Naive thymus-derived CD4-positive, alpha-beta T cell (primary cell): Measurements from ENCODE around the gene LPP. TPM values are rescaled to one million over a fixed set of nuclear protein-coding genes. Genes with fewer than 3 reads are reported as not detected.
A peak's percentile ranks its signal among the peaks of the same experiment; 100 is the strongest.

ENCODE experiments used
- ATAC-seq: fragments of 150-1000 bp; cut with Tn5 transposase; 2 replicates; pipeline ENCODE4 v1.10.0; 2021; ENCODE audit warnings: mild to moderate bottlenecking, moderate library complexity
- CTCF ChIA-PET: fragments of 350-600 bp; sonication (Branson Sonifier 250); formaldehyde crosslinking; loops from one replicate; lab custom pipeline; 2021; ENCODE audit warnings: antibody characterized with exemption; lab: Charles Lee
- POLR2A ChIA-PET: fragments of 350-600 bp; sonication (Branson Sonifier 250); formaldehyde crosslinking; loops from one replicate; lab custom pipeline; 2021; ENCODE audit warnings: antibody characterized with exemption, inconsistent platforms; lab: Charles Lee
- DNase-seq, 9 donors: peaks; one replicate each; pipeline versions ENCODE4 v3.0.0 to v3.0.0-alpha.2; 2020 to 2022; ENCODE audit warnings: mixed read lengths in 1 of 9
- H3K27ac ChIP-seq: one replicate; pipeline ENCODE4 v1.7.0; 2013; ENCODE audit warnings: mild to moderate bottlenecking, low read depth, low read length, moderate library complexity
- H3K27me3 ChIP-seq, 2 donors: one replicate each; pipeline ENCODE4 v1.7.0; 2013; ENCODE audit warnings: low read length in 2 of 2, mild to moderate bottlenecking in 2 of 2, moderate library complexity in 2 of 2; ENCODE audit not compliant: control insufficient read depth in 2 of 2, insufficient read depth in 2 of 2
- H3K36me3 ChIP-seq, 3 experiments: 1 replicate in 2 of 3; 2 replicates in 1 of 3; pipeline ENCODE4 v1.7.0; 2013; ENCODE audit warnings: low read length in 3 of 3, mild to moderate bottlenecking in 3 of 3, moderate library complexity in 1 of 3; ENCODE audit not compliant: insufficient read depth in 3 of 3, control insufficient read depth in 2 of 3
- H3K4me1 ChIP-seq, 2 donors: one replicate each; pipeline ENCODE4 v1.7.0; 2013; ENCODE audit warnings: low read length in 2 of 2, mild to moderate bottlenecking in 2 of 2, moderate library complexity in 1 of 2; ENCODE audit not compliant: control insufficient read depth in 2 of 2, insufficient read depth in 2 of 2
- H3K4me3 ChIP-seq: 2 replicates; pipeline ENCODE4 v1.7.0; 2013; ENCODE audit warnings: mild to moderate bottlenecking, low read length
- H3K9me3 ChIP-seq, 3 experiments: 1 replicate in 2 of 3; 2 replicates in 1 of 3; pipeline ENCODE4 v1.7.0; 2013; ENCODE audit warnings: low read length in 3 of 3; ENCODE audit not compliant: control insufficient read depth in 2 of 3
- H3K27ac Mint-ChIP-seq, 9 donors: one replicate each; pipeline ENCODE4 v1.8.0; 2020 to 2022; ENCODE audit warnings: mixed read lengths in 9 of 9, mild to moderate bottlenecking in 8 of 9, moderate library complexity in 5 of 9, inconsistent platforms in 2 of 9
- H3K27me3 Mint-ChIP-seq, 5 donors: one replicate each; pipeline ENCODE4 v1.8.0; 2021 to 2022; ENCODE audit warnings: mixed read lengths in 5 of 5, mild to moderate bottlenecking in 1 of 5
- H3K36me3 Mint-ChIP-seq, 5 donors: one replicate each; pipeline ENCODE4 v1.8.0; 2020 to 2022; ENCODE audit warnings: mixed read lengths in 5 of 5, mild to moderate bottlenecking in 3 of 5, inconsistent platforms in 1 of 5
- H3K4me1 Mint-ChIP-seq, 7 donors: one replicate each; pipeline ENCODE4 v1.8.0; 2020 to 2022; ENCODE audit warnings: mixed read lengths in 7 of 7, mild to moderate bottlenecking in 3 of 7, inconsistent platforms in 1 of 7
- H3K4me3 Mint-ChIP-seq, 10 donors: one replicate each; pipeline ENCODE4 v1.8.0; 2020 to 2022; ENCODE audit warnings: mild to moderate bottlenecking in 10 of 10, mixed read lengths in 10 of 10, moderate library complexity in 6 of 10, inconsistent platforms in 2 of 10
- H3K9me3 Mint-ChIP-seq, 11 donors: one replicate each; pipeline ENCODE4 v1.8.0; 2020 to 2022; ENCODE audit warnings: mixed read lengths in 11 of 11, mild to moderate bottlenecking in 4 of 11, inconsistent platforms in 1 of 11, moderate library complexity in 1 of 11
- intact Hi-C, 2 donors: fragments of 100-400 bp; cut with micrococcal nuclease; formaldehyde crosslinking; loops; one replicate each; pipeline ENCODE4 v1.15.1; 2023
- polyA plus RNA-seq, 2 donors: library from polyadenylated mRNA; unstranded; fragments of 300-500 nt; fragmentation: Illumina TruSeq; gene quantifications; one replicate each; pipeline ENCODE4 v1.2.3, GENCODE V29; 2021
- total RNA-seq, 6 experiments: library from RNA in 5 of 6; stranded (reverse) in 5 of 6; gene quantifications; 1 replicate in 5 of 6; 2 replicates in 1 of 6; pipeline ENCODE4 v1.2.3 and lab custom pipeline; 2021 to 2026

The LPP gene
- total and polyA plus RNA-seq, 7 experiments from 2014 or later: 10.3 to 95.2 (median 19.5) TPM

DNA sequence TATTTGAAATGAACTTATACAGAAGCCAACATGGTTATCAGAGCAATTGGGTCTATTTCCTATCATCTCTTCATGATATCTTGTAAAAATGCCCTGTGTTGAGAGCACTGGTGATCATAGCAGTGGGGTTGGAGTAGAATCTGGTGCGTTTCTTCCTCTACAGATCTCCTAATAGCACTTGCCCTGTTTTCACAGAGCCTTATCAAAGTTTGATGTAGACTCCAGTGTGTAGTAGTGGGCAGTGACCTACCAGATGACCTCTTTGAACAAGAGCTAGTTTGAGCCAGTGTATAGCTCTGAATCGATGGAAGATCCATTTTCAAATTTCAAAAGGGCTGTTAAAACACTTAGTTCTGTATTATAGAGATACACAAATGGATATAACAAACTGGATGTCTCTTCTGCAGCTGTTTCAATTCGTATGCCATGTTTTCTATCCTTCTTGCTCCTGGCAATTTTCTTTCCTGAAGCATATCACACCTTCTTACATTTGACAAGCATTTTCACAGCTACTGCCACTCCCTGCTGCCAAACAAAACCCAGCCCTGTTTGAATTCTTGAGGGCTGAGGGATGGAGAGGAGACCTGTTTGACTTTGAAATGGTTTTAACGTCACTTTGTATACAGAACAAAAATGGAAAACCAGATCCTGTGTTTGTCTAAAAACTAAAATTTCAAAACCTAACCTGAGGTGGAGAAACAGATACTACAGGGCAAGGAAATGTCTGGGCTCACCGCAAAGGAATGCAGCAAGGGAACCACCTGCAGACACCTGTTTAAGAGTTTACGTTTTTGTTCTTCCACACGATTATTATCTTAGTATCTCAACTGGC, 663.4 kb downstream of the LPP start:
- intact Hi-C loops: no loop called here
- no peaks in the 10 kb centered on the region for H3K36me3 ChIP-seq
- no peak overlapping the region for H3K4me3 ChIP-seq
- no peak for DNase-seq
- peaks cover 0 to 2% (median 0%) of the 10 kb centered on the region in 3 experiments for H3K9me3 ChIP-seq
- H3K36me3 Mint-ChIP-seq: peaks cover 0 to 7% (median 3%) of the 10 kb centered on the region in 5 donors
- ATAC-seq: no peak
- no peaks in the 10 kb centered on the region for H3K27me3 ChIP-seq
- no peak overlapping the region for H3K27ac ChIP-seq
- no peaks in the 10 kb centered on the region for H3K9me3 Mint-ChIP-seq
- CTCF ChIA-PET: no interaction called here
- POLR2A ChIA-PET: no interaction called here
- H3K4me3 Mint-ChIP-seq: no peak overlapping the region
- H3K4me1 Mint-ChIP-seq: peaks cover 0 to 8% (median 0%) of the 10 kb centered on the region in 7 donors
- H3K27ac Mint-ChIP-seq: no peak overlapping the region
- no peaks in the 10 kb centered on the region for H3K4me1 ChIP-seq
- no peaks in the 10 kb centered on the region for H3K27me3 Mint-ChIP-seq

DNA sequence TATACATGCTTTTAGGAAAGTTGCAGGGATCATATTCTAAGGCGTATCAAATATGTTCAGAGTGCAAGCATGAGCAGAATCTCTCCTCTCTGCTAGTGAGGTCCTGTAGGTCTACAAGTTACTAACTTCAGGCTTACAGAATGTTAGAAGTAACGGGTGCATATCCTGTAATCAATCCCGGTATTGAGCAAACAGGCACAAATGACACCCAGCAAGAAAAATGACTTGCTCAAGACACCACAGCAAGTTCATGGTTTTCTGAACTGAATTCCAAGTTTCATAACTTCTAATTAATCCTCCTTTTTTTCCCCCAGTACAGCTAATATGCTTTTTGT, 663.9 kb downstream of the LPP start:
- Mint-ChIP-seq H3K9me3 (no peaks in the 10 kb centered on the region), H3K36me3 (peaks cover 0 to 7% (median 3%) of the 10 kb centered on the region in 5 donors), H3K27ac (no peak overlapping the region), H3K27me3 (no peaks in the 10 kb centered on the region), H3K4me3 (no peak overlapping the region), H3K4me1 (peaks cover 0 to 8% (median 0%) of the 10 kb centered on the region in 7 donors)
- Histone ChIP-seq H3K27me3 (no peaks in the 10 kb centered on the region), H3K9me3 (peaks cover 0 to 2% (median 0%) of the 10 kb centered on the region in 3 experiments), H3K4me1 (no peaks in the 10 kb centered on the region), H3K36me3 (no peaks in the 10 kb centered on the region), H3K4me3 (no peak overlapping the region), H3K27ac (no peak overlapping the region)
- DNase-seq (no peak), ATAC-seq (no peak)
- intact Hi-C loops: no loop called here
- ChIA-PET POLR2A (no interaction called here), CTCF (no interaction called here)

DNA sequence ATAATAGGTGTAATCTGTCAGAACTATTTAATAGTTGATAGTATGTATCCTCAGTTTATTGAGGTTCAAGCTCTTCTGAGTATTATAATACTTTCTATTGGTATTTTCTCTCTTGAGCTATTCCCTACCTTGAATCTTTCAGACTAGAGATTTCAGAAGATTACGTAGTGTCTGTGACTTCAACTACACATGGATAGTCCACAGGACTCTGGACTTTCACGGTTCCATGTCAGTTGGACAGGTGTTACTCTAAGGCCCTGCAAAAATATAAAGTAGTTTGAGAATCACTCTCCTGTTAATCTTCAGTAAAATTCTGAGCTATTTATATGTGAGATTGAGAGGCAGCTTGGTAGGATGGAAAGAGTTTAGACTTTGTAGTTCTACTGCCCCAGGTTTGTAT, 664.3 kb downstream of the LPP start:
- no peak overlapping the region for H3K4me3 ChIP-seq
- no peak overlapping the region for H3K27ac Mint-ChIP-seq
- H3K27me3 ChIP-seq: no peaks in the 10 kb centered on the region
- H3K4me1 ChIP-seq: no peaks in the 10 kb centered on the region
- peaks cover 0 to 7% (median 3%) of the 10 kb centered on the region in 5 donors for H3K36me3 Mint-ChIP-seq
- DNase-seq: no peak
- CTCF ChIA-PET: no interaction called here
- peaks cover 0 to 8% (median 0%) of the 10 kb centered on the region in 7 donors for H3K4me1 Mint-ChIP-seq
- intact Hi-C loops: no loop called here
- POLR2A ChIA-PET: no interaction called here
- no peak for ATAC-seq
- no peak overlapping the region for H3K4me3 Mint-ChIP-seq
- peaks cover 0 to 2% (median 0%) of the 10 kb centered on the region in 3 experiments for H3K9me3 ChIP-seq
- H3K27ac ChIP-seq: no peak overlapping the region
- no peaks in the 10 kb centered on the region for H3K9me3 Mint-ChIP-seq
- no peaks in the 10 kb centered on the region for H3K36me3 ChIP-seq
- H3K27me3 Mint-ChIP-seq: no peaks in the 10 kb centered on the region

DNA sequence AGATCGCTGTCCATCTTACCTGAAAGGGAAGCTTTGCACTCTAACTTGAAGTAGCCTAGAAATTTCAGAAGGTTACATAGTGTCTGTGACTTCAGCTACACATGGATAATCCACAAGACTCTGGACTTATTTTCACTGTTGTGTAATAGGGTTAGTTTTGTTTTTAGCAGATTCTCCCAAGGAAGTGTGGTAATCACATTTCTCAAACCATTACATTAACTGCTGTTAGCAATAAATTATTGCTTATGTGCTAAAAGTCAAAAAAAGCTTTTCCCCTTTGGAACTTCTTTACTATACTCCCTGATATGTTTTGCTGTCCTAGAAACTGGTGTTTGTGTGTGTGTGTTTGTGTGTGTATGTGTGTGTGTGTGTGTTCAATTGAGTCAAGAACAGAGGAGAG, 666.0 kb downstream of the LPP start:
- CTCF ChIA-PET: no interaction called here

DNA sequence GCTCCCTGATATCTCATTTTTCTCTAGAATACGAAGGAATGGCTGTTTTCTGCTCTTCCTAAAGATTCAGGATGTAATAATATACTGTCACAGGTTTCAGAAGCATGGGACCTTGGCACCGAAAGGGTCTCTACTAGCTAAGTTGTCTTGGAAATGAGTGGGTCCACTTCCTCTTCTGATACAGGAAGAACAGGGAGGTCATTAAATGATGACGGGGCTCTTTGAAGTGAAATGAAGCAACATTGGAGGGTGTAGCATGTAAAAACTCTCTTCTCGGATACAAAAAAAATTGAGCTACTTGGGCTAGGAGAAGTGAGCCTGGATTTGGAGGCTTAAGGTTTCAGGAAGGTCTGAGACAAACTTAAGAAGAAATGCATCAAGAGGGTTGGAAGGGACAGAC, 668.0 kb downstream of the LPP start:
- H3K36me3 Mint-ChIP-seq: no peaks in the 10 kb centered on the region
- Histone ChIP-seq H3K9me3 (peaks cover 0 to 1% (median 0%) of the 10 kb centered on the region in 3 experiments), H3K36me3 (no peaks in the 10 kb centered on the region), H3K27ac (no peak overlapping the region), H3K27me3 (no peaks in the 10 kb centered on the region), H3K4me3 (no peak overlapping the region), H3K4me1 (no peaks in the 10 kb centered on the region)
- intact Hi-C loops: no loop called here
- no peaks in the 10 kb centered on the region for H3K9me3 Mint-ChIP-seq
- H3K4me3 Mint-ChIP-seq: no peak overlapping the region
- no peaks in the 10 kb centered on the region for H3K27me3 Mint-ChIP-seq
- DNase-seq (no peak), ATAC-seq (peak; percentile 63)
- CTCF ChIA-PET: no interaction called here
- peaks cover 0 to 8% (median 0%) of the 10 kb centered on the region in 7 donors for H3K4me1 Mint-ChIP-seq
- no peak overlapping the region for H3K27ac Mint-ChIP-seq
- POLR2A ChIA-PET: no interaction called here

More for the DNA sequence above, 666.0 kb downstream of the LPP start:
- Mint-ChIP-seq H3K36me3 (no peaks in the 10 kb centered on the region), H3K4me1 (peaks cover 0 to 9% (median 0%) of the 10 kb centered on the region in 7 donors), H3K27ac (no peak overlapping the region), H3K27me3 (no peaks in the 10 kb centered on the region), H3K4me3 (no peak overlapping the region), H3K9me3 (no peaks in the 10 kb centered on the region)
- no peak overlapping the region for H3K27ac ChIP-seq
- H3K27me3 ChIP-seq: no peaks in the 10 kb centered on the region
- no peaks in the 10 kb centered on the region for H3K36me3 ChIP-seq
- DNase-seq: no peak
- peak; percentile 50 for ATAC-seq
- POLR2A ChIA-PET: no interaction called here
- H3K4me1 ChIP-seq: no peaks in the 10 kb centered on the region
- intact Hi-C loops: no loop called here
- no peak overlapping the region for H3K4me3 ChIP-seq
- H3K9me3 ChIP-seq: peaks cover 0 to 2% (median 0%) of the 10 kb centered on the region in 3 experiments

DNA sequence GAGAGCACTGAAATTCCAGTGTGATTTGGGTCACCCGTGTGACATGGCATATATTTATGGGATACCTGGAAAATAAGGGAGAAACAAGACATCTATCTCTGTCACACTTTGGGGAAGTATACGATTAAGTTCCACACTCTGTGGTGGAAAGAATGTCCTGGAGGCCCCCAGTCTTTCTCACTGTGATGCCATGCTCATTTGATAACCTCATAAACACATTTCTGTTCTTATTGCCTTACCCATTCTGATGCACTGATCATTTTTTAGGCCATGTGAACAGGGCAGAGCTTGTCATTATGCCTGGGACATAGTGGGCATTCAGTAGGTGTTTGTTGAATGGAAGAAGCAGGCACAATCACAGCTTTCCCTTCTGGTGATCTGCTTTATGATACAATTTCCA, 668.5 kb downstream of the LPP start:
- CTCF ChIA-PET: no interaction called here
- Mint-ChIP-seq H3K4me1 (peaks cover 0 to 8% (median 0%) of the 10 kb centered on the region in 7 donors), H3K9me3 (no peaks in the 10 kb centered on the region), H3K4me3 (no peak overlapping the region), H3K27me3 (no peaks in the 10 kb centered on the region), H3K36me3 (no peaks in the 10 kb centered on the region), H3K27ac (no peak overlapping the region)
- no peak overlapping the region for H3K27ac ChIP-seq
- POLR2A ChIA-PET: no interaction called here
- no peaks in the 10 kb centered on the region for H3K36me3 ChIP-seq
- ATAC-seq (no peak), DNase-seq (no peak)
- intact Hi-C loops: no loop called here
- no peaks in the 10 kb centered on the region for H3K4me1 ChIP-seq
- no peak overlapping the region for H3K4me3 ChIP-seq
- no peaks in the 10 kb centered on the region for H3K27me3 ChIP-seq
- no peaks in the 10 kb centered on the region for H3K9me3 ChIP-seq

DNA sequence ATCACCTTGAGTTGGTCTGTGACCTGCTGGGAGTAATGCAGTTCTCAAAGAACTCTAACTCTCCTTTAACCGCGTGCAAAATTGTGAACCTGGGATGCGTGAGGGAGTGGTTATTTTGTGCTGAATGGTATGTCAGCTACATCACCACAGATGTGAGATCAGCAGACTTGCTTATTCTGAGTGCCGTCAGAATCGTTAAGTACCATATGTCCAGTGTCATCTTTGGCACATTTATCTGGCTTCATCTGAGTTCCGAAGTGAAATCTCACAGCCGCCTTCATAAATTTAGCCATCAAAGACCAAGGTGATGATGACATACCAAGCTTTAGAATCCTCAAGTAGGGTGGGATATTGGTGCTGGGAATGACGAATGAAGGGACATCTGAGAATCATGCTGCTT, 670.6 kb downstream of the LPP start:
- no peaks in the 10 kb centered on the region for H3K36me3 Mint-ChIP-seq
- H3K4me1 Mint-ChIP-seq: peaks cover 0 to 7% (median 0%) of the 10 kb centered on the region in 7 donors
- no peak overlapping the region for H3K4me3 ChIP-seq
- POLR2A ChIA-PET: no interaction called here
- DNase-seq (no peak), ATAC-seq (no peak)
- no peaks in the 10 kb centered on the region for H3K9me3 Mint-ChIP-seq
- no peaks in the 10 kb centered on the region for H3K27me3 Mint-ChIP-seq
- H3K4me1 ChIP-seq: no peaks in the 10 kb centered on the region
- intact Hi-C loops: no loop called here
- CTCF ChIA-PET: no interaction called here
- H3K27ac Mint-ChIP-seq: no peak overlapping the region
- H3K9me3 ChIP-seq: no peaks in the 10 kb centered on the region
- no peak overlapping the region for H3K4me3 Mint-ChIP-seq
- H3K36me3 ChIP-seq: no peaks in the 10 kb centered on the region
- H3K27me3 ChIP-seq: no peaks in the 10 kb centered on the region
- H3K27ac ChIP-seq: no peak overlapping the region
